Measurements from ENCODE around the gene MOG. TPM values are rescaled to one million over a fixed set of nuclear protein-coding genes. Genes with fewer than 3 reads are reported as not detected.

Gene MOG
- polyA plus RNA-seq, 1 of the 3 experiments (the other 2 are of a cell fraction) = not detected

DNA sequence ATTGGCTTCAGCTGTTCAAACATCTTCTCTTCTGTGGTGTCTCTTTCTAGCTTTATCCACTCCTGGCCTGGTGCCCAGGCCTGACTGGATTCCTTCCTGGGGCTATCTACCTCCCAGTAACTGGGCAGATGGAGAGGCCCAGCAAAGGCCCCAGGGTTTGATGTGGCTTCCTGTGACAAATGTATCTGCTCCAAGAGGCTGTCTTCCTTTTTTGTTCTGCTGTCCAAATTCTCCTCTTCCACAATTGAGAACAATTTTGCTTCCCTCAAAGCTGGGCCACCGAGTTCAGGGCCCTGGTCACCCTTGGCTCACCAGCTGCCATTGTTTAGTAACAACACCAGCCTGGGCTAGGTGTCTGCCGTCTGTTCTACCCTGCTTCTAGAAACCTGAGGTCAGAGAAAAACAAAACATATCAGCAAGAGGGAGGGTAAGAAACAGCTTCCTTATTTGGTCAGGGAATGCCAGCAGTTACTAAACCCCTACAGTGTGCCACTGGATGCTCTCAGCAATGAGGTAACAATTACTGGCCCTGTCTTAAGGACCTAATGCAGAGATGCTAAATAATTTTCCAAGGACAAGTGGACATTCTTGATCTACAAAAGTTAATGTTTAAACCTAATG is 20.2 kb downstream of the MOG start (continued):
- no peak for TF ChIP-seq FOSL2 (IDR thresholded peaks at IDR 0.05; ENCODE audit: borderline replicate concordance, low read depth)
- TF ChIP-seq, protein P1, sequence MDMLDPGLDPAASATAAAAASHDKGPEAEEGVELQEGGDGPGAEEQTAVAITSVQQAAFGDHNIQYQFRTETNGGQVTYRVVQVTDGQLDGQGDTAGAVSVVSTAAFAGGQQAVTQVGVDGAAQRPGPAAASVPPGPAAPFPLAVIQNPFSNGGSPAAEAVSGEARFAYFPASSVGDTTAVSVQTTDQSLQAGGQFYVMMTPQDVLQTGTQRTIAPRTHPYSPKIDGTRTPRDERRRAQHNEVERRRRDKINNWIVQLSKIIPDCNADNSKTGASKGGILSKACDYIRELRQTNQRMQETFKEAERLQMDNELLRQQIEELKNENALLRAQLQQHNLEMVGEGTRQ (IDR thresholded peaks at IDR 0.05; ENCODE audit: borderline replicate concordance, low read depth, low read length) = no peak
- TF ChIP-seq, protein P2, sequence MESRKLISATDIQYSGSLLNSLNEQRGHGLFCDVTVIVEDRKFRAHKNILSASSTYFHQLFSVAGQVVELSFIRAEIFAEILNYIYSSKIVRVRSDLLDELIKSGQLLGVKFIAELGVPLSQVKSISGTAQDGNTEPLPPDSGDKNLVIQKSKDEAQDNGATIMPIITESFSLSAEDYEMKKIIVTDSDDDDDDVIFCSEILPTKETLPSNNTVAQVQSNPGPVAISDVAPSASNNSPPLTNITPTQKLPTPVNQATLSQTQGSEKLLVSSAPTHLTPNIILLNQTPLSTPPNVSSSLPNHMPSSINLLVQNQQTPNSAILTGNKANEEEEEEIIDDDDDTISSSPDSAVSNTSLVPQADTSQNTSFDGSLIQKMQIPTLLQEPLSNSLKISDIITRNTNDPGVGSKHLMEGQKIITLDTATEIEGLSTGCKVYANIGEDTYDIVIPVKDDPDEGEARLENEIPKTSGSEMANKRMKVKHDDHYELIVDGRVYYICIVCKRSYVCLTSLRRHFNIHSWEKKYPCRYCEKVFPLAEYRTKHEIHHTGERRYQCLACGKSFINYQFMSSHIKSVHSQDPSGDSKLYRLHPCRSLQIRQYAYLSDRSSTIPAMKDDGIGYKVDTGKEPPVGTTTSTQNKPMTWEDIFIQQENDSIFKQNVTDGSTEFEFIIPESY (IDR thresholded peaks at IDR 0.05; ENCODE audit: borderline replicate concordance, low read depth) = no peak

DNA sequence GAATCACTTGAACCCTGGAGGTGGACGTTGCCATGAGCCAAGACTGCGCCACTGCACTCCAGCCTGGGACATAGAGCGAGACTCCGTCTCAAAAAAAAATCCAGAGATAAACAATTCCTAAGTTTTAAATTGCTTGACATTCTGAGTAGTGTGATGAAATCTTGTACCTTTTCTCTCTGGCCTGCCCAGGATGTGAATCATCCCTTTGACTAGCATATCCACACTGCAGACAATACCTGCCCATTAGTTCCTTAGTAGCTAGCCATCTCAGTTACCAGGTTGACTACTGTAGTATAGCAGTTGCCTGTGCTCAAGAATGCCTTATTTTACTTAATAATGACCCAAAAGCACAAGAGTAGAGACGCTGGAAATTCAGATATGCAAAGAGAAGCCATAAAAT is 21.2 kb downstream of the MOG start:
- H3K4me3 ChIP-seq (ENCODE audit: low read depth in 2 of 2, low read length in 1 of 2) = no peak overlapping the region
- H3K27me3 ChIP-seq (ENCODE audit: insufficient read depth) = no peaks in the 10 kb centered on the region; the same call in 1 of the 2 replicates
- H3K9me2 ChIP-seq = no peaks in the 10 kb centered on the region
- H3K79me2 ChIP-seq (ENCODE audit: insufficient read depth) = no peaks in the 10 kb centered on the region
- no peaks in the 10 kb centered on the region for H4K20me1 ChIP-seq (ENCODE audit: insufficient read depth)
- no peak overlapping the region for H3K27ac ChIP-seq (ENCODE audit: low read depth in 2 of 2, low read length in 1 of 2)
- no peak for DNase-seq
- H3K4me2 ChIP-seq = no peak overlapping the region
- H2AFZ ChIP-seq (ENCODE audit: low read depth) = no peak overlapping the region
- H3K36me3 ChIP-seq (replicated peaks in 1 of 2; ENCODE audit: control insufficient read depth in 1 of 2, insufficient read depth in 2 of 2, low read length in 1 of 2) = no peaks in the 10 kb centered on the region
- 44% methylated on average over 5 of the region's 5 CpGs for WGBS (ENCODE audit: low lambda C conversion rate)
- H3K4me1 ChIP-seq (ENCODE audit: control insufficient read depth in 1 of 2, insufficient read depth in 2 of 2, low read depth in 1 of 2, low read length in 1 of 2) = no peaks in the 10 kb centered on the region
- no peak overlapping the region for H3K9ac ChIP-seq
- no peaks in the 10 kb centered on the region for H3K9me3 ChIP-seq
- ChIA-PET POLR2A (no interaction called here), CTCF (interaction anchor here (1.0 to 8.4 kb wide), 3 partner anchors 18 to 28 kb away, joined by 3 to 78 read pairs (median 7); no protein-coding TSS in a partner anchor)
- TF ChIP-seq EZH2phosphoT487 (IDR thresholded peaks at IDR 0.05; ENCODE audit: borderline replicate concordance, low read depth) (no peak), TAF1 (IDR thresholded peaks at IDR 0.05; ENCODE audit: borderline replicate concordance, low read depth, low read length) (no peak), MEF2A (IDR thresholded peaks at IDR 0.05; ENCODE audit: borderline replicate concordance, low read depth) (no peak), MXI1 (IDR thresholded peaks at IDR 0.05; ENCODE audit: low read depth, low read length) (no peak), TEAD4 (IDR thresholded peaks at IDR 0.05; ENCODE audit: borderline replicate concordance, insufficient read depth) (no peak), SMC3 (IDR thresholded peaks at IDR 0.05; ENCODE audit: low read depth, low read length) (no peak), JUND (IDR thresholded peaks at IDR 0.05) (no peak), NFIC (IDR thresholded peaks at IDR 0.05; ENCODE audit: borderline replicate concordance) (no peak), NRF1 (IDR thresholded peaks at IDR 0.05; ENCODE audit: low read depth, low read length) (no peak), YY1 (IDR thresholded peaks at IDR 0.05; ENCODE audit: low read depth) (no peak), FOXJ3 (CRISPR knock-in tag; IDR thresholded peaks at IDR 0.05) (no peak), POLR2AphosphoS5 (IDR thresholded peaks at IDR 0.05; ENCODE audit: low read depth, low read length) (no peak), RCOR1 (IDR thresholded peaks at IDR 0.05; ENCODE audit: low read length) (no peak)
- TF ChIP-seq, protein P3, sequence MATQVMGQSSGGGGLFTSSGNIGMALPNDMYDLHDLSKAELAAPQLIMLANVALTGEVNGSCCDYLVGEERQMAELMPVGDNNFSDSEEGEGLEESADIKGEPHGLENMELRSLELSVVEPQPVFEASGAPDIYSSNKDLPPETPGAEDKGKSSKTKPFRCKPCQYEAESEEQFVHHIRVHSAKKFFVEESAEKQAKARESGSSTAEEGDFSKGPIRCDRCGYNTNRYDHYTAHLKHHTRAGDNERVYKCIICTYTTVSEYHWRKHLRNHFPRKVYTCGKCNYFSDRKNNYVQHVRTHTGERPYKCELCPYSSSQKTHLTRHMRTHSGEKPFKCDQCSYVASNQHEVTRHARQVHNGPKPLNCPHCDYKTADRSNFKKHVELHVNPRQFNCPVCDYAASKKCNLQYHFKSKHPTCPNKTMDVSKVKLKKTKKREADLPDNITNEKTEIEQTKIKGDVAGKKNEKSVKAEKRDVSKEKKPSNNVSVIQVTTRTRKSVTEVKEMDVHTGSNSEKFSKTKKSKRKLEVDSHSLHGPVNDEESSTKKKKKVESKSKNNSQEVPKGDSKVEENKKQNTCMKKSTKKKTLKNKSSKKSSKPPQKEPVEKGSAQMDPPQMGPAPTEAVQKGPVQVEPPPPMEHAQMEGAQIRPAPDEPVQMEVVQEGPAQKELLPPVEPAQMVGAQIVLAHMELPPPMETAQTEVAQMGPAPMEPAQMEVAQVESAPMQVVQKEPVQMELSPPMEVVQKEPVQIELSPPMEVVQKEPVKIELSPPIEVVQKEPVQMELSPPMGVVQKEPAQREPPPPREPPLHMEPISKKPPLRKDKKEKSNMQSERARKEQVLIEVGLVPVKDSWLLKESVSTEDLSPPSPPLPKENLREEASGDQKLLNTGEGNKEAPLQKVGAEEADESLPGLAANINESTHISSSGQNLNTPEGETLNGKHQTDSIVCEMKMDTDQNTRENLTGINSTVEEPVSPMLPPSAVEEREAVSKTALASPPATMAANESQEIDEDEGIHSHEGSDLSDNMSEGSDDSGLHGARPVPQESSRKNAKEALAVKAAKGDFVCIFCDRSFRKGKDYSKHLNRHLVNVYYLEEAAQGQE (IDR thresholded peaks at IDR 0.05; ENCODE audit: low read depth, low read length) = no peak
- TF ChIP-seq, protein P2 (IDR thresholded peaks at IDR 0.05; ENCODE audit: borderline replicate concordance, low read depth) = no peak
- TF ChIP-seq, protein P4, sequence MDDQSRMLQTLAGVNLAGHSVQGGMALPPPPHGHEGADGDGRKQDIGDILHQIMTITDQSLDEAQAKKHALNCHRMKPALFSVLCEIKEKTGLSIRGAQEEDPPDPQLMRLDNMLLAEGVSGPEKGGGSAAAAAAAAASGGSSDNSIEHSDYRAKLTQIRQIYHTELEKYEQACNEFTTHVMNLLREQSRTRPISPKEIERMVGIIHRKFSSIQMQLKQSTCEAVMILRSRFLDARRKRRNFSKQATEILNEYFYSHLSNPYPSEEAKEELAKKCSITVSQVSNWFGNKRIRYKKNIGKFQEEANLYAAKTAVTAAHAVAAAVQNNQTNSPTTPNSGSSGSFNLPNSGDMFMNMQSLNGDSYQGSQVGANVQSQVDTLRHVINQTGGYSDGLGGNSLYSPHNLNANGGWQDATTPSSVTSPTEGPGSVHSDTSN (IDR thresholded peaks at IDR 0.05) = no peak
- no peaks in the 10 kb centered on the region for H3F3A ChIP-seq (replicated peaks; ENCODE audit: insufficient read depth)

Measured in SK-N-SH (cell line).